Measurements from ENCODE around the gene PI16.

Gene PI16

DNA sequence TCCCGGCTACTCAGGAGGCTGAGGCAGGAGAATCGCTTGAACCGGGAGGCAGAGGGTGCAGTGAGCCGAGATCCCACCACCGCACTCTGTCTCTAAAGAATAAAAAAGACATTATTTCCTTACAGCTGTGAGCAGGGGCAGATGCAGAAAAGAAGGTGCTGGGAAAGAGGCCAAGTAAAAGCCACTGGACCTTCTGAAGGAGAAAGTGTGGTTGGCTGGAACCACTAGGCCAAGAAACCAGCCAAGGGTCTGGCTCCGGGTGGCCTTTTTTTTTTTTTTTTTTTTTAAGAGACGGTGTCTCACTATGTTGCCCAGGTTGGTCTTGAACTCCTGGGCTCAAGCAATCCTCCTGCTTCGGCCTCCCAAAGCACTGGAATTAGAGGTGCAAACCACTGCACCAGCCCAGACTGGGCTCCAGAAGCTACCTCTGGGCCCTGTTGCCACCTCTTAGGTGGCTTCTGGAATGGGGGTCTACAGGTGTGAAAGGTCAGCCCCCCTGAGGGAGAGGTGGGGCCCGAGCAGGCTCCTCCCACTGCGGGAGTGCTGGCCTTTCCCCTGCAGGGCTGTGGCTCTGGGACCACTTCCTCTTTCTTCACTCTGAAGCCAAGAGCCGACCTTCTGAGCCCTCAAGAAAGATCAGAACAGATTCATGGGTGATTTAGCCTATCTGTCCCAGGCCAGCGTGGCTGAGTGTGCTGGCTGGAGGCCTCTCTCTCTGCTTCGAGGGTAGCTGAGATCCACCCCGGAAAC, 50.7 kb downstream of the PI16 start, which contains the start of gene FGD2:
Gene FGD2, plus strand, starts transcription at position 595 of the 750 bp plus-strand sequence. CDS start 163 bp downstream, outside the sequence.
- DNase-seq: no peak

GRCh38 chr6:37005827-37006567, 51.5 kb downstream of the PI16 start:
- DNase-seq: no peak

DNA sequence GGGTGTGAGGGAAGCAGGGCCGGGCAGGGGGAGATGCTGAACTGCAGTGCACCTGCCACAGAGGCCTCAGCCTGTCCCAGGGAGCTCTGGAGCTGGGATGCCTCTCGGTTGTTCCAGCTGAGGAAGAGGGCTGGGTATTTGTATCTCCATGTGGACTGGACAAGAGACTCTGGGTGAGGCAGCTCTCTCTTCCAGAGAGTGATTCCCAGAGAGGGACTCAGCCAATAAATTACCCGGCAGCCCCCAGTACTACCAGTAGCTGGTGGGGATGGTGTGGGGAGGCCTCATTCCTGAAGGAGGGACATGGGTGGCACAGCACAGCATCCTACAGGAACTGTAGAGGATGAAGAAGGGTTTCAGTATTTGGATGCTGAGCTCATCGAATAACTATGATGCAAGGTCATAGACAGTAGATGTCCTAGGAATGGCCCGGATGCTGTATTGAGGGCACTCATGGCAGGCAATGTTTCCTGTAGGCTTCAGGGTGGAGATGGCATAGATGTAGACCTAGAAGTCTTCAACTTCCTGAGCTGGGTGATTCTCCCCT, 52.3 kb downstream of the PI16 start:
- no peak for DNase-seq

GRCh38 chr6:37007340-37008043, 53.0 kb downstream of the PI16 start:
- DNase-seq: no peak

GRCh38 chr6:37008484-37009465, 54.2 kb downstream of the PI16 start:
- DNase-seq: no peak

- no peak for DNase-seq
Observed at GRCh38 chr6:37010402-37010892, 55.9 kb downstream of the PI16 start.

GRCh38 chr6:37011656-37012378, 57.3 kb downstream of the PI16 start:
- no peak for DNase-seq

- peak; percentile 47 for DNase-seq
Observed at GRCh38 chr6:37013516-37014491, 59.3 kb downstream of the PI16 start.

All from NCI-H510A treated with DMSO at 0.1 percent for 48 hours (cell line).